Measurements from ENCODE around the gene BCL11A.

Gene BCL11A

DNA sequence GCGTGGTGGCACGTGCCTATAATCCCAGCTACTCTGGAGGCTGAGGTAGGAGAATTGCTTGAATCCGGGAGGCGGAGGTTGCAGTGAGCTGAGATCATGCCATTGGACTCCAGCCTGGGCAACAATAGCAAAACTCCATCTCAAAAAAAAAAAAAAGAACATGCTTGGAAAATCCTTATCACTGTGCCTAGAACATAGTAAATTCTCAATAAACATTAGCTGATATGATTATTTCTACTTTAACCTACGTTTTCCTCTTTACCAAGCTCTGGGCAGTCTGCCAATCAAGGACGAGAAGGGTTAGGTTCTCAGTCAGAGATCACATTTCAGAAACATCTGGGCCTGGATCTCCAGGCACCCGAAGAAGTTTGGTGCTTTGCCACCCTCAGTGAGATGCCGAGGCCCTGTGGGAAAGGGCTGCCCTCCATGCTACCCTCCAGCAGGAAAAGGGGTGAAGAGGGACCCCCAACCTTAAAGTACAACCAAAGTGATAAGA, 107.7 kb downstream of the BCL11A start:
- no peaks in the 10 kb centered on the region for H3K4me1 Mint-ChIP-seq
- ATAC-seq (replicated peaks; ENCODE audit: extremely low read depth, poor library complexity, severe bottlenecking) (no peak), DNase-seq (ENCODE audit: low spot score in 2 of 2) (no peak)
- H3K4me3 Mint-ChIP-seq, result no peak overlapping the region
- peaks cover 28% of the 10 kb centered on the region for H3K27me3 Mint-ChIP-seq
- H3K27ac Mint-ChIP-seq (ENCODE audit: low read depth), result no peak overlapping the region
- no peaks in the 10 kb centered on the region for H3K9me3 Mint-ChIP-seq
- no peaks in the 10 kb centered on the region for H3K36me3 Mint-ChIP-seq (ENCODE audit: insufficient read depth)

- Mint-ChIP-seq H3K36me3 (ENCODE audit: insufficient read depth) (no peaks in the 10 kb centered on the region), H3K27ac (ENCODE audit: low read depth) (no peak overlapping the region), H3K27me3 (peaks cover 33% of the 10 kb centered on the region), H3K4me3 (no peak overlapping the region), H3K9me3 (no peaks in the 10 kb centered on the region), H3K4me1 (no peaks in the 10 kb centered on the region)
- DNase-seq (ENCODE audit: low spot score in 2 of 2), result no peak
- ATAC-seq (replicated peaks; ENCODE audit: extremely low read depth, poor library complexity, severe bottlenecking), result no peak
Measured at GRCh38 chr2:60442608-60443007, 110.8 kb downstream of the BCL11A start.

DNA sequence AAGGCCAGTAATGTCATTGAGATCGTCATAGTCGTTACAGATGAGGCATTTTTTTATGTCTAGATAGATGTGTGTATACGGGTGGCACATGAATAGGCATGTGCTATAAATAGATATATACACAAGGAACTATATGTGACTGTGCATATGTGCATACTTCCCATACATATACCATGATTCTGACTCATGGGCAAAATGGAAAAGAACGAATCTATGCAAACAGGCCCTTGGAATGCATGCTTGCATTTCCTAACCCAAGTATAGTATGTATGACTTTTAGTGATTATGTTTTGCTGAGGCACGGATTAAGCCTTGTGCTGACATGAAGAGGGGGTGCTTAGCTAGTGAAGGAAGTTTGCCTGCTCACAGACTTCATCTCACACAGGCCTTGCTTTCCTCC, 111.7 kb downstream of the BCL11A start:
- Mint-ChIP-seq H3K27ac (ENCODE audit: low read depth) (no peak overlapping the region), H3K9me3 (no peaks in the 10 kb centered on the region), H3K27me3 (peaks cover 33% of the 10 kb centered on the region), H3K4me3 (no peak overlapping the region), H3K36me3 (ENCODE audit: insufficient read depth) (no peaks in the 10 kb centered on the region), H3K4me1 (no peaks in the 10 kb centered on the region)
- DNase-seq (ENCODE audit: low spot score in 2 of 2) (no peak), ATAC-seq (replicated peaks; ENCODE audit: extremely low read depth, poor library complexity, severe bottlenecking) (no peak)

DNA sequence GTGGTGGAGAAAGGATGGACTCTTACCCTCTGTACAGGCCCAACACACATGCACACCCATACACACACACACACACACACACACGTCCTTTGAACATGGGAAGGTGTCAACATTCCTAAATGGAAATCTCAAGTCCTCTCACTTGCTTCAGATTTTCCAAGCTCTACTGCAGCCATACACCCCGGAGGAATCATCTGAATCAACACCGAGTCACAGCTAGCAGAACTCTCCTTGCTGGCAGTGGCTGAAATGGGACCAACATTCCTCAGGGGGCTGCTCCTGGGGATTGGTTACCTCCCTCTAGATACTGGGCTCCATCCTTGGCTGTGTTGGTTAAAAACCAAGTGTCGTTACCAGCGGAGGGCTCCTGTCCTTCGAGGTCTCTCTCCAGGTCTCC, 112.7 kb downstream of the BCL11A start:
- H3K4me1 Mint-ChIP-seq, result no peaks in the 10 kb centered on the region

GRCh38 chr2:60440079-60440766, 113.2 kb downstream of the BCL11A start:
- H3K9me3 Mint-ChIP-seq, result no peaks in the 10 kb centered on the region
- peaks cover 33% of the 10 kb centered on the region for H3K27me3 Mint-ChIP-seq
- no peak overlapping the region for H3K27ac Mint-ChIP-seq (ENCODE audit: low read depth)
- H3K36me3 Mint-ChIP-seq (ENCODE audit: insufficient read depth), result no peaks in the 10 kb centered on the region
- no peak overlapping the region for H3K4me3 Mint-ChIP-seq
- ATAC-seq (replicated peaks; ENCODE audit: extremely low read depth, poor library complexity, severe bottlenecking) (no peak), DNase-seq (ENCODE audit: low spot score in 2 of 2) (no peak)
- no peaks in the 10 kb centered on the region for H3K4me1 Mint-ChIP-seq

More for the DNA sequence above, 112.7 kb downstream of the BCL11A start:
- H3K36me3 Mint-ChIP-seq (ENCODE audit: insufficient read depth), result no peaks in the 10 kb centered on the region
- no peak overlapping the region for H3K27ac Mint-ChIP-seq (ENCODE audit: low read depth)
- ATAC-seq (replicated peaks; ENCODE audit: extremely low read depth, poor library complexity, severe bottlenecking) (no peak), DNase-seq (ENCODE audit: low spot score in 2 of 2) (no peak)
- no peak overlapping the region for H3K4me3 Mint-ChIP-seq
- peaks cover 33% of the 10 kb centered on the region for H3K27me3 Mint-ChIP-seq
- no peaks in the 10 kb centered on the region for H3K9me3 Mint-ChIP-seq

DNA sequence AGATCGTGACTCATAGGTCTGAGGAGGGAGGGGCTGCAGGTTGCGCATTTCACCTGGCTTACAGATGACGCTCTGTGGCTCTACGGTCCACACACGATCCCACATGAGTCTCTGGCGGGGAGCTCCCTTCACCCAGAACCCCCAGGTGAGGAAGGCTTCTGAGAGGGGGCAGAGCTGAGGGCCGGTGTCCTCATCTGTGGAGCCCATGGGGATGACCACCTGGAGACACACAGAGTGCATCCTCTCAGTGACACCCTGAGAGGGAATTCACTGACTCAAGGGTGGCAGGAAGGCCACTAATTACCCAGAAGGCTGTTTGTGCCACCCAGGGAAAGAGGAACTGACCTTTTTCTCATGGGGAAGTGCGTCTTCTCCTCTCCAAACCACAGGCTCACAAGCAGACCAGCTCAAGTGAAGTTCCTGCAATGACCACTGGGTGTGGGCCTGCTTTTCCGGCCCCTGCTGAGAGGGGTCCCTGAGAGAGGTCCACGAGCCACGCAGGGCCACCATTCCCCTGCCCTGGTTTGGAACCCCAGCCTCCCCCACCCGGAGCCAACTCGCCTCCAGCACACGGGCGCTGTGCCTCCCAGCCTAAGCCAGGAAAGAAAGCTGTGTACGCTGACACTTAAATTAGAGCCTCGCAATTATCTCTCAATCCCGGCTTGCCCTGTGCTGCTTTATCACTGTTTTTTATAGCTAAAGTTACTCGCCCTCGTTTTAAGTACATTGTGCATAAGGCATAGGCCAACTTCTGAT, 114.1 kb downstream of the BCL11A start:
- no peaks in the 10 kb centered on the region for H3K36me3 Mint-ChIP-seq (ENCODE audit: insufficient read depth)
- no peaks in the 10 kb centered on the region for H3K9me3 Mint-ChIP-seq
- DNase-seq (ENCODE audit: low spot score in 2 of 2), result no peak
- H3K27me3 Mint-ChIP-seq, result peaks cover 24% of the 10 kb centered on the region
- peak; percentile 64 for ATAC-seq (replicated peaks; ENCODE audit: extremely low read depth, poor library complexity, severe bottlenecking)
- H3K4me3 Mint-ChIP-seq, result no peak overlapping the region
- no peaks in the 10 kb centered on the region for H3K4me1 Mint-ChIP-seq
- no peak overlapping the region for H3K27ac Mint-ChIP-seq (ENCODE audit: low read depth)

- ATAC-seq (replicated peaks; ENCODE audit: extremely low read depth, poor library complexity, severe bottlenecking), result no peak
- no peaks in the 10 kb centered on the region for H3K36me3 Mint-ChIP-seq (ENCODE audit: insufficient read depth)
- H3K4me1 Mint-ChIP-seq, result no peaks in the 10 kb centered on the region
- no peaks in the 10 kb centered on the region for H3K9me3 Mint-ChIP-seq
- peaks cover 17% of the 10 kb centered on the region for H3K27me3 Mint-ChIP-seq
- no peak overlapping the region for H3K4me3 Mint-ChIP-seq
- DNase-seq (ENCODE audit: low spot score in 2 of 2), result no peak
- H3K27ac Mint-ChIP-seq (ENCODE audit: low read depth), result no peak overlapping the region
Measured at GRCh38 chr2:60438653-60439052, 114.8 kb downstream of the BCL11A start.

GRCh38 chr2:60438131-60438530, 115.3 kb downstream of the BCL11A start:
- no peak overlapping the region for H3K27ac Mint-ChIP-seq (ENCODE audit: low read depth)
- no peaks in the 10 kb centered on the region for H3K4me1 Mint-ChIP-seq
- H3K4me3 Mint-ChIP-seq, result no peak overlapping the region
- ATAC-seq (replicated peaks; ENCODE audit: extremely low read depth, poor library complexity, severe bottlenecking) (no peak), DNase-seq (ENCODE audit: low spot score in 2 of 2) (no peak)
- H3K27me3 Mint-ChIP-seq, result peaks cover 16% of the 10 kb centered on the region
- H3K36me3 Mint-ChIP-seq (ENCODE audit: insufficient read depth), result no peaks in the 10 kb centered on the region
- H3K9me3 Mint-ChIP-seq, result no peaks in the 10 kb centered on the region

GRCh38 chr2:60437080-60437696, 116.3 kb downstream of the BCL11A start:
- DNase-seq (ENCODE audit: low spot score in 2 of 2) (no peak), ATAC-seq (replicated peaks; ENCODE audit: extremely low read depth, poor library complexity, severe bottlenecking) (no peak)
- H3K36me3 Mint-ChIP-seq (ENCODE audit: insufficient read depth), result no peaks in the 10 kb centered on the region
- H3K27me3 Mint-ChIP-seq, result peaks cover 16% of the 10 kb centered on the region
- H3K4me1 Mint-ChIP-seq, result no peaks in the 10 kb centered on the region
- H3K9me3 Mint-ChIP-seq, result no peaks in the 10 kb centered on the region
- H3K4me3 Mint-ChIP-seq, result no peak overlapping the region
- H3K27ac Mint-ChIP-seq (ENCODE audit: low read depth), result no peak overlapping the region

DNA sequence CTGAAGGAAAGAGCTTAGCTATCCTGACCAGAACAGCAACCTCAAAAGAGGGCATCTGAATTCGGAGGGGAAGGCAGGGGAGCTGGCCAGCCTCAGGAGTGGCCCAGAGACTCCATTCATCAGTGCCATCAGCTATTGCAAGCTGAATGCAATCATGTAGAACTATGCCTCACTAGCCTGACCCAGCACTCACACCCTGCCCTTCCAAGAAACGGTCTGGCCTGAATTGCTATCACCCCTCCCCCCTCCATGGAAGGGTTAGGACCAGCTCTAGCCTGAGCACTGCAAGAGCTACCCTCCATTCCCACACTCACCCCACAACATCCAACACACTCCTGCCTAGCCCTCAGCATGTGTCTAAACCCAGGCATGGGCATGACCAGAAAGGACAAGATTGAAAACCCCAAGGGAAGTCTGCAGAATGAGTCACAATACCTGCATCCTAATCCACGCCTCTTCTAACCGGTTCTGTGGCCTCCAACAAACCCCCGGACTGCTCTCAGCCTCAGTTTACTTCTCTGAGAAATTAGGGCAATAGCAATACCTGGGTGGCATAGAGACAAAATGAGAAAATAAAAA, 120.3 kb downstream of the BCL11A start:
- Mint-ChIP-seq H3K4me3 (no peak overlapping the region), H3K9me3 (no peaks in the 10 kb centered on the region), H3K27me3 (no peaks in the 10 kb centered on the region), H3K36me3 (ENCODE audit: insufficient read depth) (no peaks in the 10 kb centered on the region), H3K27ac (ENCODE audit: low read depth) (no peak overlapping the region), H3K4me1 (no peaks in the 10 kb centered on the region)
- ATAC-seq (replicated peaks; ENCODE audit: extremely low read depth, poor library complexity, severe bottlenecking) (no peak), DNase-seq (ENCODE audit: low spot score in 2 of 2) (no peak)

DNA sequence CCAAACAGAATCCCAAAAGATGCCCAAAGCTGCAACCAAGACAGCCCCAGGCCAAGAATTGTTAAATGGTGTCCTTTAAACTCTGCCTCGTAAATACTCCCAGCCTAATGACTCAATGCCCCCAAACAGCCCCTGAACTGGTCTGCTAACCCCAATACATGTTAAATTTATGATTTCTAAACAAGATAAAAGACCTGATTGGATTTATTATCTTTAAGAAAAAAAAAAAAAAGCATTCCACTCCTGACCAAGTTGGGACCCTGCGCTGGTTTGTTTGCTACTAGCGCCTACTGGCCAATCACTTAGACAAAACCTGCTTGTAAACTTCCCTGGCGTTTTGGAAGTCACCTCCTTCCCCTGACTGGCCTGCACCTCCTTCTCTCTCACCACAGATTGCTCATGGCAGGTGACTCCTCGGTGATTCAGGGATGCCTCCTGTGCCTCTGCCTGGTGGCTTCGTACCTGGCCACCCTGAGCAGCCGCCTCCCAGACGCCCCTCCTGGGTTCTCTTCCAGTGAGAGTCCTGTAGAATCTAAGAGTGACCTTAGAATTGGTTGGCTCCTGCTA, 121.3 kb downstream of the BCL11A start:
- H3K4me3 Mint-ChIP-seq, result no peak overlapping the region
- H3K36me3 Mint-ChIP-seq (ENCODE audit: insufficient read depth), result no peaks in the 10 kb centered on the region
- no peaks in the 10 kb centered on the region for H3K27me3 Mint-ChIP-seq
- H3K9me3 Mint-ChIP-seq, result no peaks in the 10 kb centered on the region
- no peak for ATAC-seq (replicated peaks; ENCODE audit: extremely low read depth, poor library complexity, severe bottlenecking)
- no peak for DNase-seq (ENCODE audit: low spot score in 2 of 2)
- H3K4me1 Mint-ChIP-seq, result no peaks in the 10 kb centered on the region
- no peak overlapping the region for H3K27ac Mint-ChIP-seq (ENCODE audit: low read depth)

- no peak for DNase-seq (ENCODE audit: low spot score in 2 of 2)
- H3K9me3 Mint-ChIP-seq, result no peaks in the 10 kb centered on the region
- no peak overlapping the region for H3K27ac Mint-ChIP-seq (ENCODE audit: low read depth)
- no peaks in the 10 kb centered on the region for H3K36me3 Mint-ChIP-seq (ENCODE audit: insufficient read depth)
- H3K4me3 Mint-ChIP-seq, result no peak overlapping the region
- H3K27me3 Mint-ChIP-seq, result no peaks in the 10 kb centered on the region
- ATAC-seq (replicated peaks; ENCODE audit: extremely low read depth, poor library complexity, severe bottlenecking), result no peak
- H3K4me1 Mint-ChIP-seq, result no peaks in the 10 kb centered on the region
Measured at GRCh38 chr2:60429681-60430080, 123.8 kb downstream of the BCL11A start.
